Mesodermal cell (in vitro differentiated cells): ENCODE data around the gene IFITM10.

Source experiments
- H3K27ac ChIP-seq: 2 replicates; pipeline ENCODE4 v1.7.0; 2013; ENCODE audit warnings: mild to moderate bottlenecking, low read depth, low read length, moderate library complexity; ENCODE audit not compliant: severe bottlenecking
- H3K36me3 ChIP-seq: 2 replicates; pipeline ENCODE4 v1.7.1; 2013; ENCODE audit warnings: mild to moderate bottlenecking, low read length, moderate library complexity; ENCODE audit not compliant: control insufficient read depth, insufficient read depth
- H3K4me1 ChIP-seq: one replicate; pipeline ENCODE4 v1.7.1; 2013; ENCODE audit warnings: mild to moderate bottlenecking, low read length; ENCODE audit not compliant: insufficient read depth, control insufficient read depth, poor library complexity, severe bottlenecking
- H3K4me3 ChIP-seq: 2 replicates; pipeline ENCODE4 v1.7.0; 2013; ENCODE audit warnings: low read length, control low read depth, mild to moderate bottlenecking; ENCODE audit not compliant: insufficient read depth, poor library complexity, severe bottlenecking; ENCODE audit errors: extremely low read depth
- H3K9me3 ChIP-seq: 2 replicates; pipeline ENCODE4 v1.7.1; 2013; ENCODE audit warnings: mild to moderate bottlenecking, low read length, moderate library complexity; ENCODE audit not compliant: control insufficient read depth
- WGBS, 2 experiments: methylation state at CpG; one replicate each; pipeline ENCODE4 v1.1.5; 2013; ENCODE audit warnings: missing lambda C conversion rate in 2 of 2; ENCODE audit not compliant: insufficient coverage in 2 of 2; 5-methylcytosine and 5-hydroxymethylcytosine counted together

Gene IFITM10

GRCh38 chr11:1768141-1768469, 17.7 kb upstream of the IFITM10 start:
- Histone ChIP-seq H3K36me3 (no peaks in the 10 kb centered on the region), H3K27ac (no peak overlapping the region), H3K4me3 (no peak overlapping the region), H3K9me3 (no peaks in the 10 kb centered on the region), H3K4me1 (peaks cover 21% of the 10 kb centered on the region)
- WGBS, 2 experiments = 92 to 96% methylated on average over 4 to 7 of the region's 7 CpGs

GRCh38 chr11:1767399-1768140, 17.2 kb upstream of the IFITM10 start:
- WGBS, 2 experiments = 91% methylated on average over 17 of the region's 19 CpGs
- peaks cover 16% of the 10 kb centered on the region for H3K4me1 ChIP-seq
- H3K36me3 ChIP-seq = no peaks in the 10 kb centered on the region
- H3K9me3 ChIP-seq = no peaks in the 10 kb centered on the region
- H3K4me3 ChIP-seq = no peak overlapping the region
- H3K27ac ChIP-seq = no peak overlapping the region

GRCh38 chr11:1766719-1767398, 16.5 kb upstream of the IFITM10 start:
- no peak overlapping the region for H3K4me3 ChIP-seq
- 94 to 95% methylated on average over 20 to 22 of the region's 22 CpGs for whole genome bisulfite sequencing, 2 experiments
- peaks cover 10% of the 10 kb centered on the region for H3K4me1 ChIP-seq
- no peaks in the 10 kb centered on the region for H3K9me3 ChIP-seq
- no peak overlapping the region for H3K27ac ChIP-seq
- no peaks in the 10 kb centered on the region for H3K36me3 ChIP-seq

- H3K36me3 ChIP-seq = no peaks in the 10 kb centered on the region
- 90 to 94% methylated on average over 25 to 27 of the region's 28 CpGs for WGBS, 2 experiments
- no peak overlapping the region for H3K4me3 ChIP-seq
- no peak overlapping the region for H3K27ac ChIP-seq
- H3K9me3 ChIP-seq = no peaks in the 10 kb centered on the region
- H3K4me1 ChIP-seq = peaks cover 7% of the 10 kb centered on the region
Measured at GRCh38 chr11:1765871-1766718, 15.7 kb upstream of the IFITM10 start.

GRCh38 chr11:1763796-1764661, 13.6 kb upstream of the IFITM10 start, which contains the start of gene CTSD:
Gene CTSD (minus strand): TSS chr11:1763927. CDS start chr11:1763859, 68 bp downstream.
- H3K9me3 ChIP-seq = no peaks in the 10 kb centered on the region
- peak within 1 kb of the TSS; percentile 89 for H3K4me3 ChIP-seq
- peaks cover 9% of the 10 kb centered on the region for H3K36me3 ChIP-seq
- H3K4me1 ChIP-seq = peaks cover 15% of the 10 kb centered on the region
- peak within 1 kb of the TSS; percentile 67 for H3K27ac ChIP-seq
- WGBS, 2 experiments = 2% methylated on average over 75 to 76 of the region's 85 CpGs

- H3K36me3 ChIP-seq = peaks cover 13% of the 10 kb centered on the region
- H3K27ac ChIP-seq = peak overlapping the region; percentile 67
- peaks cover 19% of the 10 kb centered on the region for H3K4me1 ChIP-seq
- H3K4me3 ChIP-seq = peak overlapping the region; percentile 89
- H3K9me3 ChIP-seq = no peaks in the 10 kb centered on the region
- 1 to 3% methylated on average over 20 to 27 of the region's 32 CpGs for WGBS, 2 experiments
Measured at GRCh38 chr11:1763336-1763795, 13.0 kb upstream of the IFITM10 start.

- peaks cover 13% of the 10 kb centered on the region for H3K36me3 ChIP-seq
- 56 to 80% methylated on average over 6 to 11 of the region's 16 CpGs for WGBS, 2 experiments
- H3K4me1 ChIP-seq = peaks cover 25% of the 10 kb centered on the region
- H3K9me3 ChIP-seq = no peaks in the 10 kb centered on the region
- H3K4me3 ChIP-seq = peak overlapping the region; percentile 89
- H3K27ac ChIP-seq = no peak overlapping the region
Measured at GRCh38 chr11:1762537-1763302, 12.3 kb upstream of the IFITM10 start.

GRCh38 chr11:1761857-1762536, 11.6 kb upstream of the IFITM10 start:
- Histone ChIP-seq H3K36me3 (peaks cover 18% of the 10 kb centered on the region), H3K9me3 (no peaks in the 10 kb centered on the region), H3K4me1 (peaks cover 28% of the 10 kb centered on the region), H3K27ac (no peak overlapping the region), H3K4me3 (peak overlapping the region; percentile 89)
- 91 to 98% methylated on average over 10 to 11 of the region's 12 CpGs for WGBS, 2 experiments

GRCh38 chr11:1761110-1761856, 10.9 kb upstream of the IFITM10 start:
- Histone ChIP-seq H3K9me3 (no peaks in the 10 kb centered on the region), H3K4me1 (peaks cover 28% of the 10 kb centered on the region), H3K4me3 (no peak overlapping the region), H3K36me3 (peaks cover 25% of the 10 kb centered on the region), H3K27ac (no peak overlapping the region)
- 92 to 97% methylated on average over 26 to 27 of the region's 28 CpGs for WGBS, 2 experiments
